DLD1 (cell line): ENCODE results near the gene EPHA8.

Experiments
- in situ Hi-C: cut with HindIII; loops from 2 replicates; pipeline ENCODE4 v1.10.0; 2017; ENCODE audit warnings: low sequenced_read_pairs

Gene EPHA8

DNA sequence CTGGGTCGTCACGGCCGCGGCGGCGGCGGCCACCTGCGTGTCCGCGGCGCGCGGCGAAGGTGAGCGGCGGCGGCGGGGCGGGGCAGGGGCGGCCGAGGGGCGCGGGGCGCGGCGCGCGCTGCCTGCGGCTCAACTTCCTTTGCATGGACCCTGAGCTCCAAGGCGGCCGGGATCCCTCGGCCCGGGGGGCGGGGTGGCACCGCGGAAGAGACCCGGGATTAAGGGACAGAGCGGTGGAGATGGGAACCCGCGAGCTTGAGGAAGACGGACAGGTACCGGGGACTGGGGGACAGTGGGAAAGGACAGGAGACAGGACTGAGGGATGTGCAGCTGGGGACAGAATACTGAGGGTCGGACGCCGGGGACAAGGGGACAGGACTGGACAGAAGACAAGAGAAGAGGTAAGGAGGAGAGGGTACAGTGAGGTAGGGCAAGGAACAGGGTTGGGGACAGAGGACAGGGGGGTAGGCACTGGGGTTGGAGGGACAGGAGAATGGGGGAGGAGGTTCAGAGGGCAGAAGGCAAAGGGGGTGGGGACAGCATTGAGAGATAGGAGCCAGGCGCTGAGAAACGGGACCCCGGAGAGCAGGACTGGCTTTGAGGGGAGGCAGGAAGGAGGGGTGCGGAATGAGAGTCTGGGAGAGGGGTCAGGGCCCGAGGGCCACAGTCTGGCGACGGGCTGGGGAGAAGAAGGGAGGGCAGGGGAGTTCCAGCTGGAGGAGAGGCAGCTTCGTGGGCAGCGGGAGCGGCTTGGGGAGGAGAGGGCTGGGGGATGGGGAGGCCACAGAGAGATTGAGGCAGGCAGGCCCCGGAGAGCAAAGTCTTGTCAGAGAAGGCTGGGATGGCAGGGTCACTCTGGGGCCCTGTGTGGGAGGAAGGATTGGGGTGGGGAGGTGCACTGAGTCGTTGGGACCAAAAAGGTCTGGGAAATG lies 648 bp downstream of the EPHA8 start:
- in situ Hi-C loops, result no loop called here

- in situ Hi-C loops, result no loop called here
Observed at GRCh38 chr1:22566161-22566560, 2.9 kb downstream of the EPHA8 start.

DNA sequence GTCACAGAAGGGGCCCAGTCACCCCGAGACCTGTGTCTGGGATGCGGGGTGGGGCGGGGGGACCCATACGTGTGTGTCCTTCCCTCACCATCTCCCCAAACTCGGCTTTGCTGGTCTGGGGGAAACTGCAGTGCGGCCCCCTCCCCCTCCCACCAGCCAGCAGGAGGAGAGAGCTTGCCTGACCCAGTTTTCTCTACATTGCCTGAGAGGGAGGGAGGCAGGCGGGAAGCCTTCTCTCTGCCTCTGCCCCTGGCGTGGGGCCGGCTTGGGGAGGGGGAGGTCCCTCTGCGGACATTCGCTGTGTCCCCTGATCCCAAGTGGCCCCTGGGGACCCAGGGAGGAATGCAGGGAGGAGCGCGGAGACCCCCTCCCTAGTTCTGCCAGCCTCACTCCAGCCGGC lies 3.9 kb downstream of the EPHA8 start:
- in situ Hi-C loops, result no loop called here

- in situ Hi-C loops, result no loop called here
Observed at GRCh38 chr1:22567994-22568393, 4.7 kb downstream of the EPHA8 start.

DNA sequence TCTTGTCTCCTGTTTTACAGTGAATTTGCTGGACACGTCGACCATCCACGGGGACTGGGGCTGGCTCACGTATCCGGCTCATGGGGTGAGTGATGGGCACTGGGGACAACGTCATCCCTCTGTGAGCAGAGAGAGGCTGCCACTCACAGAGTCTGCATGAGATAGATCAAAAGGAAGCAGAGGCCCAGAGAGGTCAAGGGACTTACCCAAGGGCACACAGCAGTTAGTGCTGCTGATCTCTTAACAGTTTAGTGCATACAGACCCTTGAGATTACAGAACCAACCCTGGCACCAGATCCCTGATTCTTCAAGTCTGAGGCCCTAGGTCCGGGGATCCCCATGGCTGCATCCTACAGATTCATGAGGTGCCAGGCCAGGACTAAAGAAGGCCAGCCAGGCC lies 6.0 kb downstream of the EPHA8 start:
- in situ Hi-C loops, result no loop called here

DNA sequence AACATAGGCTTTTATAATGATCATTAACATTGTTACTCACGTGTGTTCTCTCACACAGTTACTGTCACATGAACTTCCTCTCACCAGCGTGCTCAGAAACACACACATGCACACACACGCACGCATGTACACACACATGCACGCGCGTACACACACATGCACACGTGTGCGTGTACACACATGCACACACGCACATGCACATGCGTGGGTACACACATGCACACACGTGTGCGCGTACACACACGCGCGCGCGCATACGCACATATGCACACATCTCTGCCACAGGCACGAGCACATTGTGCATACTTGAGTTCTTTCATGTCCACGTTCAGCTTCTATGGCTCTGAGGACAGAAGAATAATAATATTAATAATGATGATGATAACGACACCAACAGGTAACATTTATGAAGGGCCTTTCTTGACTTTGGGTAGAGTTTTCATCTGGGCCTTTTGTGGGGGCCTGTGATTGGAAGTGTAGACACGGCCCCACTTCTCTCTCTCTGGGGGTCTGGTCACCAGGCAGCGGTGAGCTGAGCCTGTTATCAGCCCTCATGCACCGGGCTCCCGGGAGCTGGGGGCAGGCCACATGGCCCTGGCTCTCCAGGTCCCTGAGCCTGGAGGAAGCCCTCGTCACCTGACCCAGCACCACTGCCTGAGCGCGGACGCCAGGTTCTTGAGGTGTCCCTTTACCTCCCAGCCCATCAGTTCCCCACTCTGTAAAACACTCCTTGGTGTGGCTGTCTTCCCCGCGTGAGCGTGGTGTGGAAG lies 7.0 kb downstream of the EPHA8 start:
- in situ Hi-C loops, result no loop called here

GRCh38 chr1:22572818-22573217 lies 9.5 kb downstream of the EPHA8 start:
- in situ Hi-C loops, result no loop called here

DNA sequence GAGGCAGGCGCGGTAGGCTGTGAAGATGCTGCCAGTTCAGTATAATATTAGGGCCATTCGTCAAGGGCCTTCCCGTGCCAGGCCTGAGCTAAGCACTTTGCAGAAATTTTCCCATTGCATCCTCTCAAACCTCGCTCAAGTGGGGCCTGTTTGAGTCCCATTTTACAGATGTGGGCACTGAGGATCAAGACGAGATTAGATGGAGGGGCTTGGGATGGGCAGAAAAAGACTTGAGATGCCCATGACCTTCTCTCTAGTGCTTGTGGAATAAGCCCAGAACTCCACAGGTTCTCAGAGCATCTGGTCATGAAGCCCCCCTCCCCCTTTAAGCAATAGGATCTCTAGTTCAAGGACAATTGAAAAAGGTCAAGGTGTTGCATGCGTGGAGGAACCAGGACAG lies 9.9 kb downstream of the EPHA8 start:
- in situ Hi-C loops, result no loop called here

- in situ Hi-C loops, result no loop called here
Observed at GRCh38 chr1:22575532-22576149, 12.4 kb downstream of the EPHA8 start.

DNA sequence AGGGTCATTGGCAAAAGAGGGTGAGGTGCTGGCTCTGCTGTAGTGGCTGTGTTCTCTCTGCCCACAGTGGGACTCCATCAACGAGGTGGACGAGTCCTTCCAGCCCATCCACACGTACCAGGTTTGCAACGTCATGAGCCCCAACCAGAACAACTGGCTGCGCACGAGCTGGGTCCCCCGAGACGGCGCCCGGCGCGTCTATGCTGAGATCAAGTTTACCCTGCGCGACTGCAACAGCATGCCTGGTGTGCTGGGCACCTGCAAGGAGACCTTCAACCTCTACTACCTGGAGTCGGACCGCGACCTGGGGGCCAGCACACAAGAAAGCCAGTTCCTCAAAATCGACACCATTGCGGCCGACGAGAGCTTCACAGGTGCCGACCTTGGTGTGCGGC lies 12.9 kb downstream of the EPHA8 start:
- in situ Hi-C loops, result no loop called here

DNA sequence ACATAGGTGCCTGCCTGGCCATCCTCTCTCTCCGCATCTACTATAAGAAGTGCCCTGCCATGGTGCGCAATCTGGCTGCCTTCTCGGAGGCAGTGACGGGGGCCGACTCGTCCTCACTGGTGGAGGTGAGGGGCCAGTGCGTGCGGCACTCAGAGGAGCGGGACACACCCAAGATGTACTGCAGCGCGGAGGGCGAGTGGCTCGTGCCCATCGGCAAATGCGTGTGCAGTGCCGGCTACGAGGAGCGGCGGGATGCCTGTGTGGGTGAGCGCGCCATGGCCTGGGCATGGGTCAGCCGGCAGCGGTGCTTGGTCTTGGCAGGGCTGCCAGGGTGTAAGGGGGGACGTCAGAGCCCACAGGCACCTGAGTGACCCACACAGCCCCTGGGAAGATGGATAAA lies 13.3 kb downstream of the EPHA8 start:
- in situ Hi-C loops, result no loop called here

DNA sequence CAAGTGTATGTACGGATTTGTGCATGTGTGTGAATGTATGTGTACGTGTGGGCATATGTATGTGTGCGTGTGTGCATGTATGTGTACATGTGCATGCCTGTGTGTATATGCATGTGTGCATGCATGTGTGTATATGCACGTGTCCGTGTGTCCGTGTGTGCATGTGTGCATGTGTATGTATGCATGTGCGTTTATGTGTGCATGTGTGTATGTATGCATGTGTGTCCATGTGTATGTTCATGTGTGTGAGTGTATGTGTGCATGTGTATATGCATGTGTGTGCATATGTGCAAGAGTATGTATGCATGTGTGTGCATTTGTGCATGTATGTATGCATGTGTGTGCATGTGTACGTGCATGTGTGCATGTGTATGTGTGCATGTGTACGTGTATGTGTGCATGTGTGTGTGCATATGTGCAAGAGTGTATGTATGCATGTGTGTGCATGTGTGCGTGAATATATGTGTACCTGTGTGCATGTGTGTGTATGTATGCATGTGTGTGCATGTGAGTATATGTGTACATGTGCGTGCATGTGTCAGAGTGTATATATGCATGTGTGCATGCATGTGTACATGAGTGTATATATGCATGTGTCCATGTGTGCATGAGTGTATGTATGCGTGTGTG lies 15.6 kb downstream of the EPHA8 start:
- in situ Hi-C loops, result no loop called here

GRCh38 chr1:22579541-22580155 lies 16.4 kb downstream of the EPHA8 start:
- in situ Hi-C loops, result no loop called here

DNA sequence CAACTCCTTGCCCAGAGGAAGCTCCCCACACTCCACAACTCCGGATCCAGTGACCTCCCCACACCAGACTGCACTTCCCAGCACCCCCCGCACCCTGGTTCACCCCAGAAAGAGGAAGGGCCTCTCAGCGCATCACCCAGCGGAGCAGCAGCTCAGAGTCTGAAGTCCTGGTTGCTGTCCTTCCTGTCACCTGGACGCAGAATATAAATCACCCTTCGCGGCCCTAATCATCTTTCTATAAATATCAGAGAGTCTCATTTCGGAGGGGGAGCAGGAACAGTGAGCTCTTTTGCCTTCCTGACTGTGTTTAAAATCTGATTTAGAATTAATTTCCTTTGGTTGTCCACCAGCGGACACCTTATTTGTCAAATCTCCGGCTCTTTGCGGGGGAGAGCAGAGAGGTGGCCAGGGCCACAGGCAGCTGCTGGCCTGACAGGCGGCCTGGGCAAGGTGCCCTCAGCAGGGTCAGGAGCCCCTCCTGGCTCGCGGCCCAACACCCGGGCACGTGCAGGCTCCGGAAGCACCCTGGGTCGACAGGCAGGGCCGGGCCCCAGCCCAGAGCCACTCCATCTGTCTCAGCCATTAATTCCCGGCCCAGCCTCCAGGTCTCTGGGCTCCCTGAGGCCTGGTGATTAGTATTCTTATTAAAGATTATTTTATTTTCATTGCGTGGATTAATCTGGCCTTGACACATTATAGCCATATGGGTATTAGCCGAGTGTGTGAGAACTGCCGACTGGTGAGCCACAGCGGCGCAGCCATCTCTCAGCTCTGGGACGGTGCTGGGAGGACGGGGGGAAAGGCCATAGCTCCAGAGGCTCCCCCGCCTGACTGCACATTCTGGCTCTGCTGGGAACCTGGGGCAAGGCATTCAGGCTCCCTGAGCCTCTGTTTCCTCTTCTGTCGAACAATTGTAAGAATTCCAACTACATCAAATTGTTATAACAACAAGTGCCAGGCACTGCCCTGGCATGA lies 19.7 kb downstream of the EPHA8 start:
- in situ Hi-C loops, result no loop called here

DNA sequence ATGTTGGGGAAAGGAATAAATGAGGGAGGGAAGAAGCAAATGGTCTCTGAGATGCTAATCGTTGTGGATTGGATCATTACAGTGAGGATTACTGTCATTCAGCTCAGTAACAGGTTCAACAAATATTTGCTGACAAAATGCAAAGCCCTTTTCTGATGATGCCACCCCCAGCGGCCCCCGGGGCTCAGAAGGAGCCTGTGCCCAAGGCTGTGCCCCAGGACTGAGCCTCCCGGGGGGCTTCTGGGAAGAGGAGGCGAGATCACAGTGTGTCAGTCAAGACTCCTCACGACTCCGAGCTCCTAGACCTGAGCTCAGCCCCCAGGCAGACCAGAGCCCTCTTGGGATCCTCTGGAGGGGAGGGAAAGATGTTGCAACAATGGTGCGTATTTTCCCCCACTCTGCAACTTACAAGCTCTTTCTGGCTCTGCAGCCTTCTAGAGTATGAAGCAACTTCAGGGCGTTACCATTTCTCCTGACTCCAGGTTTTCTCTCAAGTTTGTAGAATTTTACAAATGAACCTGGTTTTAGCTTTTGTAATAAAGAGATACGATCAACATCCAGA lies 20.8 kb downstream of the EPHA8 start:
- in situ Hi-C loops, result no loop called here

GRCh38 chr1:22584970-22585369 lies 21.7 kb downstream of the EPHA8 start:
- in situ Hi-C loops, result loop anchor here (5.0 kb wide), 1 partner anchor 73 kb away; no protein-coding TSS in a partner anchor

DNA sequence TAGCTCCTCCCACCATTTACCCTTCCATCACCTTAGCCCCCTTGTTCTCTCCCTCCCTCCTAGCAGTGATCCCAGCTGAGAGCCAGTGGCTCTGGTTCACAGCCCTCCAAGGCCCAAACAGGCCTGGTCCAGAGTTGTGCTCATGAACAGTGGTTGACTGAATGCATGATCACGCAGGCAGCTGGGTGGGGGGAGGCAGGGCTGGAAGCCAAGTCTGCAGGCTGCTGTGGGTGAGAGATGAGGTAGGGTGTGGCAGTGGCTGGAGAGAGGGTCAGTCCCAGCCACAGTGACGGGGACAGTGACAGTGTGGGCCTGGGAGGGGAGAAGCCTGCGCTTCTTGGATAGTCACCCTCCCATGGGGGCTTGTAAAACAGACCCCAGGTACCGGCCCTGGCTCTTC lies 22.2 kb downstream of the EPHA8 start:
- in situ Hi-C loops, result loop anchor here (5.0 kb wide), 1 partner anchor 73 kb away; no protein-coding TSS in a partner anchor

DNA sequence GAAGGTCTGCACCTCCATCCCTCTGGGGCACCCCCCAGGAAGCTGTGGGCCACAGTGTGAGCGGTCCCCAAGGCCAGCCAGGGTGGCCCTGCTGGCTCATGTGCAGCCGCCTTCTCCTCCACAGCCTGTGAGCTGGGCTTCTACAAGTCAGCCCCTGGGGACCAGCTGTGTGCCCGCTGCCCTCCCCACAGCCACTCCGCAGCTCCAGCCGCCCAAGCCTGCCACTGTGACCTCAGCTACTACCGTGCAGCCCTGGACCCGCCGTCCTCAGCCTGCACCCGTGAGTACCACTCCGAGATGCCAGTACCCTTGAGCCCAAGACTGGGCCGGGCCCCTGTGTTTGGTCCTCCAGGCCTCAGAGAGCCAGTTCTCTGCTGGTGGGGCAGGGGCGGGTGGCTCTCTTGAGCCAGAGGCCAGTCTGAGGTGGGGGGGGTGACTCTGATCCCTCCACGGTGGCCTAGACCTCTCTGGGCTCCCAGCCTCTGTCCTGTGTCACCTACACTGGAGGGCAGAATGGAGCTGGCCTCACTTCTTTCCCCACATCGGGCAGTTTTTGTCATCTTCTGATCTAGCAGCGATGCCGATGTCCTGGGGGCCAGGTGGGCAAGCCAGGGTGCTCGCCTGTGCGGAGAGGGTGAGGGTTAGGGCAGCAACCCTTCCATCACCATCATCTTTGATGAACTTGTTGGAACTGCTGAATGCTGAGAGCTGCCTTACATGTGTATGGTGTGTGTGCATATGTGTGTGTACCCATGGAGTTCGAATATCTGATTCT lies 23.3 kb downstream of the EPHA8 start:
- in situ Hi-C loops, result loop anchor here (5.0 kb wide), 1 partner anchor 74 kb away; no protein-coding TSS in a partner anchor
